ENCODE data around the gene MARS1. TPM values are rescaled to one million over a fixed set of nuclear protein-coding genes. Genes with fewer than 3 reads are reported as not detected.
A peak's percentile ranks its signal among the peaks of the same experiment; 100 is the strongest.

MARS1 gene
- total and polyA plus RNA-seq, 2 experiments from 2014 or later, result 117 to 147 TPM

GRCh38 chr12:57481671-57482070 is 6.2 kb upstream of the MARS1 start:
- 53% methylated on average over 1 of the region's 1 CpG for WGBS (ENCODE audit: low lambda C conversion rate, missing lambda C conversion rate)
- no peak for TF ChIP-seq EZH2 (IDR thresholded peaks at IDR 0.05; ENCODE audit: borderline replicate concordance)
- TF ChIP-seq CTCF (IDR thresholded peaks at IDR 0.05; ENCODE audit: poor library complexity), result no peak
- Histone ChIP-seq H3K4me2 (no peak overlapping the region), H3K27me3 (peaks cover 12% of the 10 kb centered on the region), H4K20me1 (ENCODE audit: insufficient read depth, poor library complexity, severe bottlenecking) (no peaks in the 10 kb centered on the region), H3K4me1 (ENCODE audit: insufficient read depth) (no peaks in the 10 kb centered on the region), H3K9me2 (replicated peaks; ENCODE audit: insufficient read depth) (no peaks in the 10 kb centered on the region), H3K79me2 (no peaks in the 10 kb centered on the region), H2AFZ (no peak overlapping the region), H3K36me3 (replicated peaks; ENCODE audit: insufficient read depth, low read depth) (no peaks in the 10 kb centered on the region), H3K9me3 (ENCODE audit: low read depth) (no peaks in the 10 kb centered on the region), H3K4me3 (no peak overlapping the region), H3K27ac (no peak overlapping the region)
- no peak for DNase-seq (ENCODE audit: low spot score)

- no peak overlapping the region for H3K27ac ChIP-seq
- no peak overlapping the region for H3K4me2 ChIP-seq
- H3K27me3 ChIP-seq, result peaks cover 3% of the 10 kb centered on the region
- no peak overlapping the region for H3K4me3 ChIP-seq
- no peaks in the 10 kb centered on the region for H3K9me2 ChIP-seq (replicated peaks; ENCODE audit: insufficient read depth)
- no peak for DNase-seq (ENCODE audit: low spot score)
- WGBS (ENCODE audit: low lambda C conversion rate, missing lambda C conversion rate), result 48% methylated on average over 5 of the region's 5 CpGs
- H3K36me3 ChIP-seq (replicated peaks; ENCODE audit: insufficient read depth, low read depth), result no peaks in the 10 kb centered on the region
- no peaks in the 10 kb centered on the region for H4K20me1 ChIP-seq (ENCODE audit: insufficient read depth, poor library complexity, severe bottlenecking)
- no peaks in the 10 kb centered on the region for H3K4me1 ChIP-seq (ENCODE audit: insufficient read depth)
- H2AFZ ChIP-seq, result no peak overlapping the region
- H3K9me3 ChIP-seq (ENCODE audit: low read depth), result no peaks in the 10 kb centered on the region
- TF ChIP-seq CTCF (IDR thresholded peaks at IDR 0.05; ENCODE audit: poor library complexity) (no peak), EZH2phosphoT487 (IDR thresholded peaks at IDR 0.05; ENCODE audit: low read depth, severe bottlenecking, unreplicated experiment) (no peak), EZH2 (IDR thresholded peaks at IDR 0.05; ENCODE audit: borderline replicate concordance) (no peak)
- peaks cover 5% of the 10 kb centered on the region for H3K79me2 ChIP-seq
Observed at GRCh38 chr12:57483466-57483865, 4.4 kb upstream of the MARS1 start.

GRCh38 chr12:57485695-57486094 is 2.2 kb upstream of the MARS1 start:
- no peaks in the 10 kb centered on the region for H3K36me3 ChIP-seq (replicated peaks; ENCODE audit: insufficient read depth, low read depth)
- no peak for TF ChIP-seq EZH2 (IDR thresholded peaks at IDR 0.05; ENCODE audit: borderline replicate concordance)
- no peak for TF ChIP-seq EZH2phosphoT487 (IDR thresholded peaks at IDR 0.05; ENCODE audit: low read depth, severe bottlenecking, unreplicated experiment)
- no peak for TF ChIP-seq CTCF (IDR thresholded peaks at IDR 0.05; ENCODE audit: poor library complexity)
- H3K27ac ChIP-seq, result no peak overlapping the region
- no peak overlapping the region for H2AFZ ChIP-seq
- peaks cover 11% of the 10 kb centered on the region for H3K4me1 ChIP-seq (ENCODE audit: insufficient read depth)
- no peaks in the 10 kb centered on the region for H3K9me3 ChIP-seq (ENCODE audit: low read depth)
- no peaks in the 10 kb centered on the region for H3K27me3 ChIP-seq
- H3K4me2 ChIP-seq, result no peak overlapping the region
- no peak overlapping the region for H3K4me3 ChIP-seq
- no peaks in the 10 kb centered on the region for H4K20me1 ChIP-seq (ENCODE audit: insufficient read depth, poor library complexity, severe bottlenecking)
- DNase-seq (ENCODE audit: low spot score), result no peak
- H3K9me2 ChIP-seq (replicated peaks; ENCODE audit: insufficient read depth), result no peaks in the 10 kb centered on the region
- H3K79me2 ChIP-seq, result peaks cover 23% of the 10 kb centered on the region

GRCh38 chr12:57487055-57487596 is 742 bp upstream of the MARS1 start:
- Histone ChIP-seq H3K36me3 (replicated peaks; ENCODE audit: insufficient read depth, low read depth) (no peaks in the 10 kb centered on the region), H3K4me1 (ENCODE audit: insufficient read depth) (peaks cover 11% of the 10 kb centered on the region), H3K4me3 (no peak overlapping the region), H4K20me1 (ENCODE audit: insufficient read depth, poor library complexity, severe bottlenecking) (peaks cover 2% of the 10 kb centered on the region), H2AFZ (peak overlapping the region; percentile 36), H3K27ac (no peak overlapping the region), H3K79me2 (peaks cover 27% of the 10 kb centered on the region), H3K27me3 (no peaks in the 10 kb centered on the region), H3K9me2 (replicated peaks; ENCODE audit: insufficient read depth) (no peaks in the 10 kb centered on the region), H3K4me2 (peak overlapping the region; percentile 63), H3K9me3 (ENCODE audit: low read depth) (no peaks in the 10 kb centered on the region)
- TF ChIP-seq EZH2 (IDR thresholded peaks at IDR 0.05; ENCODE audit: borderline replicate concordance) (no peak), CTCF (IDR thresholded peaks at IDR 0.05; ENCODE audit: poor library complexity) (no peak), EZH2phosphoT487 (IDR thresholded peaks at IDR 0.05; ENCODE audit: low read depth, severe bottlenecking, unreplicated experiment) (no peak)
- WGBS (ENCODE audit: low lambda C conversion rate, missing lambda C conversion rate), result 92% methylated on average over 27 of the region's 27 CpGs
- no peak for DNase-seq (ENCODE audit: low spot score)

All from hepatocyte (in vitro differentiated cells).